C4-2B (cell line): Measurements from ENCODE around the gene DOCK11.

Experiments used
- H3K27ac ChIP-seq: fragments of 450-650 bp; 2 replicates; pipeline ENCODE4 v1.5.1; 2017
- CTCF ChIP-seq: fragments of 450-650 bp; conservative IDR thresholded peaks from 2 replicates; pipeline ENCODE4 v1.5.1; 2017; ENCODE audit warnings: mild to moderate bottlenecking
- ZFX ChIP-seq: fragments of 450-650 bp; IDR thresholded peaks from 2 replicates; pipeline ENCODE4 v1.6.1; 2017

Gene DOCK11

GRCh38 chrX:118634336-118634735, 138.7 kb downstream of the DOCK11 start:
- H3K27ac ChIP-seq, result no peak overlapping the region
- TF ChIP-seq CTCF (no peak), ZFX (no peak)

GRCh38 chrX:118637997-118638396, 142.4 kb downstream of the DOCK11 start:
- TF ChIP-seq ZFX, result no peak
- peak; percentile 52 for TF ChIP-seq CTCF
- H3K27ac ChIP-seq, result no peak overlapping the region

- no peak overlapping the region for H3K27ac ChIP-seq
- TF ChIP-seq ZFX (no peak), CTCF (peak; percentile 62)
Observed at GRCh38 chrX:118644378-118644777, 148.8 kb downstream of the DOCK11 start.

- TF ChIP-seq CTCF (no peak), ZFX (no peak)
- no peak overlapping the region for H3K27ac ChIP-seq
Observed at GRCh38 chrX:118652717-118653116, 157.1 kb downstream of the DOCK11 start.

- TF ChIP-seq CTCF (no peak), ZFX (no peak)
Observed at GRCh38 chrX:118654331-118654730, 158.7 kb downstream of the DOCK11 start.

GRCh38 chrX:118655561-118656246, 160.1 kb downstream of the DOCK11 start:
- no peak overlapping the region for H3K27ac ChIP-seq
- TF ChIP-seq ZFX (no peak), CTCF (no peak)

More at GRCh38 chrX:118654331-118654730, 158.7 kb downstream of the DOCK11 start:
- H3K27ac ChIP-seq, result no peak overlapping the region

GRCh38 chrX:118657413-118657812, 161.8 kb downstream of the DOCK11 start:
- TF ChIP-seq CTCF (no peak), ZFX (no peak)
- no peak overlapping the region for H3K27ac ChIP-seq
